GM12892 (cell line): ENCODE measurements around the gene JARID2.

Source experiments
- POLR2A ChIP-seq: IDR thresholded peaks from 2 replicates; pipeline ENCODE4 v1.6.1; 2011; ENCODE audit warnings: low read depth, low read length, control low read depth
- POLR2AphosphoS5 ChIP-seq: IDR thresholded peaks from 2 replicates; pipeline ENCODE4 v1.6.1; 2011; ENCODE audit warnings: low read depth, low read length, control low read depth

DNA sequence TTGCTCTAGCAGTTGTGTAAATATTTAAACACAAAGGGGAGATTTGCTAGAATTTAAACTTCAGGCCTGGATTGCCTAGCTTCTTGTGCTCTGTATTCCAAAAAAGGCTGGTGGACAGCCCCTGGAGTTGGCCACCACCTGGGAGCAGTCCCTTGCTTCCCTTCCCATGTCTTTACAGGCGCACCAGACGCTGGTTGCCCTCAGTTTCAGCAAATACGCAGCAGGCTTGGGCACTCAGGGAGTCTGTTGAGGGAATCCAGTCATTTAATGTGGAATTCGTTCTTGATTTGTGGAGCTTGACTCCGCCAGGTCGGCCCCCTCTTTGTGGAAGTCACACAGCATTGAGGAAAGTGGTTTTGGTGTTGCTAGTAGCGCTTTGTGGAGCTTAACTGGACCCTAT is 260.2 kb downstream of the JARID2 start:
- TF ChIP-seq POLR2AphosphoS5 (no peak), POLR2A (no peak)
